LNCAP (cell line): Measurements from ENCODE around the gene CCDC124.

Experiments
- CTCF ChIP-seq: fragments of 450-650 bp; IDR thresholded peaks from 2 replicates; pipeline ENCODE4 v1.5.1; 2017; ENCODE audit warnings: mild to moderate bottlenecking

CCDC124 gene

GRCh38 chr19:17953869-17954268, 21.1 kb downstream of the CCDC124 start:
- no peak for TF ChIP-seq CTCF

- TF ChIP-seq CTCF = no peak
These were observed 21.6 kb downstream of the CCDC124 start for GRCh38 chr19:17954401-17954800.

- no peak for TF ChIP-seq CTCF
These were observed 24.5 kb downstream of the CCDC124 start for GRCh38 chr19:17957149-17957849.

- no peak for TF ChIP-seq CTCF
These were observed 25.1 kb downstream of the CCDC124 start for GRCh38 chr19:17957885-17958284.

GRCh38 chr19:17963936-17964691, 31.3 kb downstream of the CCDC124 start:
- no peak for TF ChIP-seq CTCF

GRCh38 chr19:17965370-17966128, 32.7 kb downstream of the CCDC124 start:
- TF ChIP-seq CTCF = no peak

GRCh38 chr19:17966129-17966483, 33.3 kb downstream of the CCDC124 start:
- no peak for TF ChIP-seq CTCF
